ENCODE data around the gene RER1. TPM values are rescaled to one million over a fixed set of nuclear protein-coding genes. Genes with fewer than 3 reads are reported as not detected.

RER1 gene
- polyA plus RNA-seq, 1 experiment: 324 TPM

- Histone ChIP-seq H3K4me3 (ENCODE audit: low read depth, low read length) (no peak overlapping the region), H3K27ac (ENCODE audit: low read depth, low read length) (peak overlapping the region; percentile 52), H3K9me3 (ENCODE audit: control insufficient read depth, insufficient read depth, low read length) (no peaks in the 10 kb centered on the region; the same call in 1 of the 2 replicates), H3K27me3 (ENCODE audit: control insufficient read depth, insufficient read depth, low read length) (no peaks in the 10 kb centered on the region)
- DNase-seq (ENCODE audit: low read depth, low spot score): no peak
- POLR2A ChIA-PET: no interaction called here
- TF ChIP-seq, protein P1, sequence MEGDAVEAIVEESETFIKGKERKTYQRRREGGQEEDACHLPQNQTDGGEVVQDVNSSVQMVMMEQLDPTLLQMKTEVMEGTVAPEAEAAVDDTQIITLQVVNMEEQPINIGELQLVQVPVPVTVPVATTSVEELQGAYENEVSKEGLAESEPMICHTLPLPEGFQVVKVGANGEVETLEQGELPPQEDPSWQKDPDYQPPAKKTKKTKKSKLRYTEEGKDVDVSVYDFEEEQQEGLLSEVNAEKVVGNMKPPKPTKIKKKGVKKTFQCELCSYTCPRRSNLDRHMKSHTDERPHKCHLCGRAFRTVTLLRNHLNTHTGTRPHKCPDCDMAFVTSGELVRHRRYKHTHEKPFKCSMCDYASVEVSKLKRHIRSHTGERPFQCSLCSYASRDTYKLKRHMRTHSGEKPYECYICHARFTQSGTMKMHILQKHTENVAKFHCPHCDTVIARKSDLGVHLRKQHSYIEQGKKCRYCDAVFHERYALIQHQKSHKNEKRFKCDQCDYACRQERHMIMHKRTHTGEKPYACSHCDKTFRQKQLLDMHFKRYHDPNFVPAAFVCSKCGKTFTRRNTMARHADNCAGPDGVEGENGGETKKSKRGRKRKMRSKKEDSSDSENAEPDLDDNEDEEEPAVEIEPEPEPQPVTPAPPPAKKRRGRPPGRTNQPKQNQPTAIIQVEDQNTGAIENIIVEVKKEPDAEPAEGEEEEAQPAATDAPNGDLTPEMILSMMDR (IDR thresholded peaks at IDR 0.05; ENCODE audit: low read depth, low read length): no peak
- CTCF ChIA-PET: interaction anchor here (1.1 kb wide), 1 partner anchor 1167 kb away, joined by 3 read pairs; no protein-coding TSS in a partner anchor
Observed at GRCh38 chr1:2452201-2452931, 60.7 kb downstream of the RER1 start.

GRCh38 chr1:2452932-2453315, 61.3 kb downstream of the RER1 start:
- DNase-seq (ENCODE audit: low read depth, low spot score): no peak
- Histone ChIP-seq H3K4me3 (ENCODE audit: low read depth, low read length) (no peak overlapping the region), H3K27ac (ENCODE audit: low read depth, low read length) (no peak overlapping the region), H3K9me3 (ENCODE audit: control insufficient read depth, insufficient read depth, low read length) (no peaks in the 10 kb centered on the region; the same call in 1 of the 2 replicates), H3K27me3 (ENCODE audit: control insufficient read depth, insufficient read depth, low read length) (no peaks in the 10 kb centered on the region)
- TF ChIP-seq, protein P1 (IDR thresholded peaks at IDR 0.05; ENCODE audit: low read depth, low read length): no peak
- ChIA-PET CTCF (interaction anchor here (1.1 kb wide), 1 partner anchor 1166 kb away, joined by 3 read pairs; no protein-coding TSS in a partner anchor), POLR2A (no interaction called here)

DNA sequence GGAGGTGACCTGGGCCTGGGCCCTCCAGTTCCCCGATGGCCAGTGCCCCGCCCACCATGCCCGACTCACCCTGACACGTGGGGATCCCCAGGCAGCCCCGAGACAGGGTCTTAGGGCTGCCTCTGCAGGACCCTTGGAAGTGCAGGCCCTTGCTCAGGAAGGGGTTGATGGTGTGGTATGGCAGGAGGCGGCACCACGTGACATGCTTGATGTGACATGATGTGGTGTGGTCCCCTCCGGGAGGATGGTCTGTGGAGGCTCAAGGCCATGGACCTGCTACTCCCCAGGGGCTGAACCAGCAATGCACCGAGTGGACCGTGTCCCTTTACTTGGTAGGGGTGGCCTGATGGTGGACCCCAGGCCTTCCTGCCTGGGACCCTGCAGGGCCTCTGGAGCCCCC, 62.6 kb downstream of the RER1 start:
- Histone ChIP-seq H3K4me3 (ENCODE audit: low read depth, low read length) (no peak overlapping the region), H3K27me3 (ENCODE audit: control insufficient read depth, insufficient read depth, low read length) (no peaks in the 10 kb centered on the region), H3K27ac (ENCODE audit: low read depth, low read length) (no peak overlapping the region), H3K9me3 (ENCODE audit: control insufficient read depth, insufficient read depth, low read length) (no peaks in the 10 kb centered on the region; the same call in 1 of the 2 replicates)
- no peak for DNase-seq (ENCODE audit: low read depth, low spot score)
- ChIA-PET POLR2A (no interaction called here), CTCF (no interaction called here)
- TF ChIP-seq, protein P1 (IDR thresholded peaks at IDR 0.05; ENCODE audit: low read depth, low read length): no peak

Other genes with a start within 250 kb of the RER1 start
- 9.7 and 12.6 TPM in 2 replicates for gene FAAP20, start 197.1 kb upstream of the RER1 start, polyA plus RNA-seq (2011; rRNA removed)
- gene SKI, start 163.5 kb upstream of the RER1 start, polyA plus RNA-seq (2011; rRNA removed): 6.7 and 9.0 TPM in 2 replicates
- 3.0 and 3.6 TPM in 2 replicates for gene MORN1, start 287 bp upstream of the RER1 start, polyA plus RNA-seq (2011; rRNA removed)
- gene PEX10, start 20.7 kb downstream of the RER1 start, polyA plus RNA-seq (2011; rRNA removed): 11.9 and 14.4 TPM in 2 replicates
- 0.05 and 0.06 TPM in 2 replicates for gene PLCH2, start 84.4 kb downstream of the RER1 start, polyA plus RNA-seq (2011; rRNA removed)
- gene PANK4, start 134.8 kb downstream of the RER1 start, polyA plus RNA-seq (2011; rRNA removed): 10.9 and 13.4 TPM in 2 replicates
- not detected in 2 replicates for gene HES5, start 138.4 kb downstream of the RER1 start, polyA plus RNA-seq (2011; rRNA removed)
- 5.4 and 7.9 TPM in 2 replicates for gene TNFRSF14, start 164.5 kb downstream of the RER1 start, polyA plus RNA-seq (2011; rRNA removed)
- gene PRXL2B, start 194.9 kb downstream of the RER1 start, polyA plus RNA-seq (2011; rRNA removed): 10.2 and 14.3 TPM in 2 replicates
- gene MMEL1, start 241.2 kb downstream of the RER1 start, polyA plus RNA-seq (2011; rRNA removed): 0.10 and 0.21 TPM in 2 replicates